DMS153 treated with DMSO at 0.1 percent for 48 hours (cell line): ENCODE data around the gene SPRED1.

ENCODE experiments used
- DNase-seq: peaks from one replicate; lab custom pipeline; 2025; ENCODE audit not compliant: unreplicated experiment; lab: John Stamatoyannopoulos, UW

The SPRED1 gene

GRCh38 chr15:38252481-38253350 is at the start of gene SPRED1:
TSS of gene SPRED1 (plus strand) at chr15:38252836. CDS start at chr15:38253186, 350 bp downstream.
- no peak for DNase-seq

- no peak for DNase-seq
These were observed 46.9 kb upstream of the SPRED1 start for GRCh38 chr15:38205526-38206272.

DNA sequence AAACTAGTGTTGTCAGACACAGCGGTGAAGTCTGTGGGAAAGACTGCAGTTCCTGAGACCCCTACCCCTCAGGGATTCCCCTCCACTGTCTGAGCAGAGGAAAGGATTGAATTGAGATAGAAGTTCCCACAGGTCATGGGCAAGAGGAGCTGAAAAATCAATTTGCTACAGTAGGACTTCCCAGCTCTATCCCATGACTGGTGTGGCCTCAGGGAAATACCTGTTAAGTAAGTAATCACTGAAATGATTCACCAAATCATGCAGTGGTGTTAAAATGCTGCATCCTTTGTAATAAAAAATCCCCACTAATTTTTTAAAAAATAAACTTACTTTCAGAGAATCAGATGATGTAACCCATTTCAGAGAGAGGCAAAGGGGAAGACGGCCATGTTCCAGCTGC is 45.0 kb upstream of the SPRED1 start:
- DNase-seq, result no peak

GRCh38 chr15:38208206-38208605 is 44.4 kb upstream of the SPRED1 start:
- DNase-seq, result no peak

DNA sequence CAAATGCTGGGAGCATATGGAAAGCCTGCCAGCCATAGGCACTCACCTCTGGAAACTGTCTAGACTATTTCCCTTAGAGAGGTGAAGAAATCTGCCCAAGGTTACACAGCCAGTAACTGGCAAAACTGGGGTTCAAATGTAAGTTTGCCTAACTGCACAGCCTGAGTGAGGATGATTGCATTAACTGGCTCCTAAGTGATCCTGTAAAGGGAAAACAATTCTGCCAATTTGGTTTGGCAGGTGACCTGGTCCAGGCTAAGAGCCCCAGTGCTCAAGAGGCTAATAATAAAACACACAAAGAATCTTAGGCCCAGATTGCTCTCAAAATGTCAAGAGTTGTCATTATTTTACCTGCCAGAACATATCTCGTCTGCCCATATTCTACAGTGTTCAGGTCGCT is 43.9 kb upstream of the SPRED1 start:
- no peak for DNase-seq

DNA sequence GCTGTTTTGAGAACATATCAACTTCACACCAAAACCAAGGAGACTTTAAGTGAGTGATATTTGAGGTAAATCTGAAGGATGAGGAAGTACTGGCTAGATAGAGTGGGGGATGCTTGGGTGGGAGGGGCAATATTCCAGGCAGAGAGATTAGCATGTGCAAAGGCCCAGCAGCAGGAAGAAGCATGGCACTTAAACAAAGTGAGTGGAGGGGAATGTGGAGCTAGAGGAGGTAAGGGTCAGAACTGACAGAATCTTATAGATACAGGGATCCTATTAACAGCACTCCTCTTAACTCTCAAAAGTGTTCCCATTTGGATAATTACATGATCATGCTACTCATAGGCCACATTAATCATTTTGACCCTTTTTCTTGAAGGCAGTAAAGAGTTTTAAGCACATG is 41.4 kb upstream of the SPRED1 start:
- no peak for DNase-seq

DNA sequence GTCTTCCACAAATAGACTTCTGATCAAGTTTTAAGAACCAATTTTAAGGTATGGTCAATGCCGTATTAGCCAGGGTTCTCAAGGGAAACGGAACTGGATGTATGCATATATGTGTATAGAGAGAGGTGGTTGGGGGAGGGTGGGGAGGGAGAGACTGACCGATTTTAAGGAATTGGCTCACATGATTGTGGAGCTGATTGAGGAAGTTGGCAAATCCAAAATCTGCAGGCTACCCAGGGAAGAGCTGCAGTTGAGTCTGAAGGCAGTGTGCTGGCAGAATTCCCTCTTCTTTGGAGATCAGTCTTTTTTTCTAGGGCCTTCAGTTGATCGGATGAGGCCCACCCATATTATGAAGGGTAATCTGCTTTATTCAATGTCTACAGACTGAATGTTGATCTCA is 40.8 kb upstream of the SPRED1 start:
- DNase-seq, result no peak

GRCh38 chr15:38212729-38213351 is 39.8 kb upstream of the SPRED1 start:
- DNase-seq, result no peak

DNA sequence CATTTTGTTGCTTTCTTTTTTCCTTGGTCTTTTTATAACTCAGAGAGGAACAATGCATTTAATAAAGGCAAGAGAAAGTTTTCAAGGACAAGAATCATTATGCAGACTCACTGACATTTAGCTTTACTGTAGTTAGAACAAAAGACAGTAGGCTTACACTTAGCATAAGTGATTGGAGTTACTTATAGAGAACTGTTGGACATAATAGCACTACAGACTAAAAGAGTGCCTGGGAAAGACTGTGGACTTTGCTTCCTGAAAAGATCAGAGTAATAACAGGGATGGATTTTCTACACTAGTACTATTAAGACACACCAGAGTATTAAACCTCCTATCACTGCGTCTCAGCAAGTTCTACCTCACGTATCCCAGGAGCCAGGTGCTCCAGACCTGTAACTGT is 39.3 kb upstream of the SPRED1 start:
- no peak for DNase-seq

DNA sequence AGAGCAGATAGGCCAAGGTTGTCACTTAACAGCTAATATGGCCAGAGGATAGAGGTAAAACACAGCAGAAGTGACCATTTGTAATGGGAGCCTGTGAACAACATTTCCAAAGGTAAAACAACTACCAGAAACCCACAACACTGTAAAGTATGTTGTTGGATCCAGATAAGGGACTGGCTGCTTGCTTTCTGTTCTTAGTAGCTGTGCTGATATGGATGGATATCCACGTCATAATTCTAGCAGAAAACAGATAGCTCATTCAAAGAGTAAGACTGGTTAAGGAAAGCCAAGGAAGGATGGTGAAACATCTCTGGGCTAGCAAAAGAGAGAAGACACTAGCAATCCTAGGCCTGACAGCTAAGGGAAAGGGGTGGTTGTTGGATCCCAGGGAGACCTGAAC is 36.9 kb upstream of the SPRED1 start:
- DNase-seq, result no peak

GRCh38 chr15:38216763-38217162 is 35.9 kb upstream of the SPRED1 start:
- DNase-seq, result no peak

GRCh38 chr15:38217191-38217595 is 35.4 kb upstream of the SPRED1 start:
- DNase-seq, result no peak

GRCh38 chr15:38217788-38218609 is 34.6 kb upstream of the SPRED1 start:
- no peak for DNase-seq

- no peak for DNase-seq
These were observed 31.9 kb upstream of the SPRED1 start for GRCh38 chr15:38220606-38221273.

DNA sequence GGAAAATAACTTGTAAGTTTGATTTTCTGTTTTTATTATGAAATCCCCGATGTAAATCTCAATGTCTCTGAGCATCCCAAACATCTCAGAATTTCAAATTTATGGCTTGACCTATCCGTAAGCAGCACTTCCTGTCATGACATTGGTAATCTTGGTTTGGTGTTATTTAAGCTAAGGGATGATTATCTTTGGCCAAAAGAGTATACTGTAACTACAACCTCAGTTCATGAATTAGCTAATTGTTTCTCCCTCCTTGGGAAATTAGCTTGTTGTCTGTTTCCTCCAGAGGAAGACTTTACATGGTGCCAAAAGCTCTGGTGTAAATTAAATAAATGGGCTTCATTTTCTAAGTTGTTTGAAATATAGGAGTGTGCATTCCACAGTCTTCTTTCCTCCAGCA is 28.1 kb upstream of the SPRED1 start:
- DNase-seq, result no peak

- DNase-seq, result no peak
These were observed 27.3 kb upstream of the SPRED1 start for GRCh38 chr15:38225381-38225780.

GRCh38 chr15:38226608-38227266 is 25.9 kb upstream of the SPRED1 start:
- no peak for DNase-seq

DNA sequence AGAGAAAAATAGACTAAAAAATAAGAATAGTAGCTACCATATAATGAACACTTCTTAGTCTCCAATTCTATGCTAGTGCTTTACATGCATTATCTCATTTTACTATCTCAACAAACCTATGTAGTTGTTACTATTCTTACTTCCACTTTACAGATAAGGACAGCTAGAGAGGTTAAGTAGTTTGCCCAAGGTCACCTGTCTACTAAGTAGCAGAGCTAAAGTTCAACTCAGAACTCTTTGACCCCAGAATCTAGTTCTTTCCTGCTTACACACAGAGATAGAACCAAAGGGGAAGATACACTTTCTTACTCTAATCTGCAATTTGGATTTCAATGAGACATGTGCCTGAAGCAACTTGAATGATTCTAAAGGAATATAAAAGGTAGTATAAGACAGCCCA is 24.7 kb upstream of the SPRED1 start:
- no peak for DNase-seq

- no peak for DNase-seq
These were observed 24.0 kb upstream of the SPRED1 start for GRCh38 chr15:38228618-38229017.
